ENCODE measurements around the gene MICOS13. TPM values are rescaled to one million over a fixed set of nuclear protein-coding genes. Genes with fewer than 3 reads are reported as not detected.
A peak's percentile ranks its signal among the peaks of the same experiment; 100 is the strongest.

MICOS13 gene
- total RNA-seq, 1 donor from 2014 or later, result 23.6 TPM

GRCh38 chr19:5676772-5677105 lies 3.6 kb downstream of the MICOS13 start:
- no peak for DNase-seq (ENCODE audit: low spot score)
- H3K4me1 Mint-ChIP-seq (ENCODE audit: unreplicated experiment), result peaks cover 28% of the 10 kb centered on the region
- H3K27ac Mint-ChIP-seq (ENCODE audit: unreplicated experiment), result no peak overlapping the region
- H3K4me3 Mint-ChIP-seq (ENCODE audit: unreplicated experiment), result no peak overlapping the region
- H3K27me3 Mint-ChIP-seq (ENCODE audit: unreplicated experiment), result peaks cover 27% of the 10 kb centered on the region
- no peaks in the 10 kb centered on the region for H3K9me3 Mint-ChIP-seq (ENCODE audit: unreplicated experiment)
- peaks cover 23% of the 10 kb centered on the region for H3K36me3 Mint-ChIP-seq (ENCODE audit: low read depth, unreplicated experiment)
- no peak for TF ChIP-seq CTCF (IDR thresholded peaks at IDR 0.05; ENCODE audit: unreplicated experiment)

- peak overlapping the region; percentile 23 for H3K4me3 Mint-ChIP-seq (ENCODE audit: unreplicated experiment)
- peaks cover 20% of the 10 kb centered on the region for H3K36me3 Mint-ChIP-seq (ENCODE audit: low read depth, unreplicated experiment)
- DNase-seq (ENCODE audit: low spot score), result no peak
- no peak for TF ChIP-seq CTCF (IDR thresholded peaks at IDR 0.05; ENCODE audit: unreplicated experiment)
- H3K4me1 Mint-ChIP-seq (ENCODE audit: unreplicated experiment), result peaks cover 23% of the 10 kb centered on the region
- H3K9me3 Mint-ChIP-seq (ENCODE audit: unreplicated experiment), result no peaks in the 10 kb centered on the region
- peaks cover 26% of the 10 kb centered on the region for H3K27me3 Mint-ChIP-seq (ENCODE audit: unreplicated experiment)
- no peak overlapping the region for H3K27ac Mint-ChIP-seq (ENCODE audit: unreplicated experiment)
Measured at GRCh38 chr19:5676105-5676771, 4.1 kb downstream of the MICOS13 start.

- no peak for TF ChIP-seq CTCF (IDR thresholded peaks at IDR 0.05; ENCODE audit: unreplicated experiment)
- peak overlapping the region; percentile 36 for H3K27ac Mint-ChIP-seq (ENCODE audit: unreplicated experiment)
- H3K4me1 Mint-ChIP-seq (ENCODE audit: unreplicated experiment), result peaks cover 19% of the 10 kb centered on the region
- DNase-seq (ENCODE audit: low spot score), result no peak
- no peaks in the 10 kb centered on the region for H3K9me3 Mint-ChIP-seq (ENCODE audit: unreplicated experiment)
- H3K27me3 Mint-ChIP-seq (ENCODE audit: unreplicated experiment), result peaks cover 21% of the 10 kb centered on the region
- peaks cover 23% of the 10 kb centered on the region for H3K36me3 Mint-ChIP-seq (ENCODE audit: low read depth, unreplicated experiment)
- peak overlapping the region; percentile 21 for H3K4me3 Mint-ChIP-seq (ENCODE audit: unreplicated experiment)
Measured at GRCh38 chr19:5674714-5675113, 5.6 kb downstream of the MICOS13 start.

GRCh38 chr19:5673752-5674151 lies 6.6 kb downstream of the MICOS13 start:
- Mint-ChIP-seq H3K27ac (ENCODE audit: unreplicated experiment) (no peak overlapping the region), H3K27me3 (ENCODE audit: unreplicated experiment) (peaks cover 16% of the 10 kb centered on the region), H3K9me3 (ENCODE audit: unreplicated experiment) (no peaks in the 10 kb centered on the region), H3K4me1 (ENCODE audit: unreplicated experiment) (peaks cover 13% of the 10 kb centered on the region), H3K4me3 (ENCODE audit: unreplicated experiment) (no peak overlapping the region), H3K36me3 (ENCODE audit: low read depth, unreplicated experiment) (peaks cover 25% of the 10 kb centered on the region)
- TF ChIP-seq CTCF (IDR thresholded peaks at IDR 0.05; ENCODE audit: unreplicated experiment), result no peak
- no peak for DNase-seq (ENCODE audit: low spot score)

- peaks cover 13% of the 10 kb centered on the region for H3K4me1 Mint-ChIP-seq (ENCODE audit: unreplicated experiment)
- no peaks in the 10 kb centered on the region for H3K9me3 Mint-ChIP-seq (ENCODE audit: unreplicated experiment)
- no peak overlapping the region for H3K27ac Mint-ChIP-seq (ENCODE audit: unreplicated experiment)
- peaks cover 14% of the 10 kb centered on the region for H3K27me3 Mint-ChIP-seq (ENCODE audit: unreplicated experiment)
- H3K4me3 Mint-ChIP-seq (ENCODE audit: unreplicated experiment), result no peak overlapping the region
- H3K36me3 Mint-ChIP-seq (ENCODE audit: low read depth, unreplicated experiment), result peaks cover 29% of the 10 kb centered on the region
- TF ChIP-seq CTCF (IDR thresholded peaks at IDR 0.05; ENCODE audit: unreplicated experiment), result no peak
- no peak for DNase-seq (ENCODE audit: low spot score)
Measured at GRCh38 chr19:5672708-5673459, 7.4 kb downstream of the MICOS13 start.
